Measurements from ENCODE around the gene CKM. TPM values are rescaled to one million over a fixed set of nuclear protein-coding genes. Genes with fewer than 3 reads are reported as not detected.
"Not testable (repeated sequence)": the region's sequence is repeated elsewhere in the genome, so short reads cannot be mapped to it uniquely, and the experiment has no call there.

The CKM gene
- total RNA-seq, 2 donors from 2014 or later: 24.7 to 42.8 TPM

DNA sequence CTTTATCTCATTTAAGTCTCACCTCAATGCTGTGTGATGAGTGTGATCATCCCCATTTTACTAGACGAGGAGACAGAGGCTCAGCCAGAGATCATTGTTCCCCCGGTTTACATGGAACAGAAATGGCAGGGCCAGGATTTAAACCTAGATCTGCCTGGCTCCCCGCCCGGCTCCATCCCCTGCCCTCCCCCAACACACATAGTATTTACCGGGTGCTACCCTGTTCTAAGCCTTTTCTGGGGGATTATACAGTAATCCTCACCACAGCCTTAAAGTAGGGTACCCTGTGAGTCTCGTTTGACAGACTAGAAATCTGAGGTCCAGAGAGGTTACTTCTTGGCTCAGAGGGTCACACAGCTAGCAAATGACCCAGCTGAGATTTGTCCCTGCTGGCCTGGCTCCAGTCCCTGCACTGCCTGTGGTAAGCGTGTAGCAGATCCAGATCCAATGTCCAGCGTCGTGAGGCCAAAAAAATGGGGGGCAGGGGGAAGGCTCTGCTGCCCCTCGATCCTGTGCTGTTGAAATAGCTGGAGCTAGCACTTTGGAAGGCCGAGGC, 14.1 kb upstream of the CKM start:
- intact Hi-C loops (cut with DNase I): no loop called here
- WGBS: 66% methylated on average over 11 of the region's 11 CpGs
- no peak overlapping the region for H3K27ac ChIP-seq
- no peak for DNase-seq (ENCODE audit: low spot score)
- no peaks in the 10 kb centered on the region for H3K36me3 ChIP-seq
- H3K27me3 ChIP-seq (replicated peaks; ENCODE audit: insufficient read depth): no peaks in the 10 kb centered on the region
- no peak overlapping the region for H3K4me3 ChIP-seq
- TF ChIP-seq, protein P1, sequence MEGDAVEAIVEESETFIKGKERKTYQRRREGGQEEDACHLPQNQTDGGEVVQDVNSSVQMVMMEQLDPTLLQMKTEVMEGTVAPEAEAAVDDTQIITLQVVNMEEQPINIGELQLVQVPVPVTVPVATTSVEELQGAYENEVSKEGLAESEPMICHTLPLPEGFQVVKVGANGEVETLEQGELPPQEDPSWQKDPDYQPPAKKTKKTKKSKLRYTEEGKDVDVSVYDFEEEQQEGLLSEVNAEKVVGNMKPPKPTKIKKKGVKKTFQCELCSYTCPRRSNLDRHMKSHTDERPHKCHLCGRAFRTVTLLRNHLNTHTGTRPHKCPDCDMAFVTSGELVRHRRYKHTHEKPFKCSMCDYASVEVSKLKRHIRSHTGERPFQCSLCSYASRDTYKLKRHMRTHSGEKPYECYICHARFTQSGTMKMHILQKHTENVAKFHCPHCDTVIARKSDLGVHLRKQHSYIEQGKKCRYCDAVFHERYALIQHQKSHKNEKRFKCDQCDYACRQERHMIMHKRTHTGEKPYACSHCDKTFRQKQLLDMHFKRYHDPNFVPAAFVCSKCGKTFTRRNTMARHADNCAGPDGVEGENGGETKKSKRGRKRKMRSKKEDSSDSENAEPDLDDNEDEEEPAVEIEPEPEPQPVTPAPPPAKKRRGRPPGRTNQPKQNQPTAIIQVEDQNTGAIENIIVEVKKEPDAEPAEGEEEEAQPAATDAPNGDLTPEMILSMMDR (IDR thresholded peaks at IDR 0.05): no peak
- TF ChIP-seq POLR2A (IDR thresholded peaks at IDR 0.05) (no peak), POLR2AphosphoS5 (IDR thresholded peaks at IDR 0.05) (no peak)
- H3K4me1 ChIP-seq (replicated peaks): no peaks in the 10 kb centered on the region
- H3K9me3 ChIP-seq: no peaks in the 10 kb centered on the region

DNA sequence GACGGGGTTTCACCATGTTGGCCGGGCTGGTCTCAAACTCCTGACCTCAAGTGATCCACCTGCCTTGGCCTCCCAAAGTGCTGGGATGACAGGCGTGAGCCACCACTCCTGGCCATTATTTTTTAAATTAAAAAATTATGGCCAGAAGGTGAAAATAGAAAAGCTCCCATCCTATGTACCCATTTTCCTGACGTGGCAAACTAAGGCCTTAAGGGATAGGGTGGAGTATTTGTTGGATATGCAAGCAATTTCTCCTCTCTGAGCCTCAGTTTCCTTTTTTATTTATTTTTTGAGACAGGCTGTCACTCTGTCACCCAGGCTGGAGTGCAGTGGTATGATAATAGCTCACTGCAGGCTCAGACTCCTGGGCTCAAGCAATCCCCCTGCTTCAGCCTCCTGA, 12.2 kb upstream of the CKM start:
- 93% methylated on average over 4 of the region's 4 CpGs for WGBS
- H3K4me1 ChIP-seq (replicated peaks); DNase-seq (ENCODE audit: low spot score); H3K27ac ChIP-seq; H3K9me3 ChIP-seq; H3K4me3 ChIP-seq; H3K36me3 ChIP-seq; intact Hi-C loops (cut with DNase I); H3K27me3 ChIP-seq (replicated peaks; ENCODE audit: insufficient read depth): not testable (repeated sequence)

DNA sequence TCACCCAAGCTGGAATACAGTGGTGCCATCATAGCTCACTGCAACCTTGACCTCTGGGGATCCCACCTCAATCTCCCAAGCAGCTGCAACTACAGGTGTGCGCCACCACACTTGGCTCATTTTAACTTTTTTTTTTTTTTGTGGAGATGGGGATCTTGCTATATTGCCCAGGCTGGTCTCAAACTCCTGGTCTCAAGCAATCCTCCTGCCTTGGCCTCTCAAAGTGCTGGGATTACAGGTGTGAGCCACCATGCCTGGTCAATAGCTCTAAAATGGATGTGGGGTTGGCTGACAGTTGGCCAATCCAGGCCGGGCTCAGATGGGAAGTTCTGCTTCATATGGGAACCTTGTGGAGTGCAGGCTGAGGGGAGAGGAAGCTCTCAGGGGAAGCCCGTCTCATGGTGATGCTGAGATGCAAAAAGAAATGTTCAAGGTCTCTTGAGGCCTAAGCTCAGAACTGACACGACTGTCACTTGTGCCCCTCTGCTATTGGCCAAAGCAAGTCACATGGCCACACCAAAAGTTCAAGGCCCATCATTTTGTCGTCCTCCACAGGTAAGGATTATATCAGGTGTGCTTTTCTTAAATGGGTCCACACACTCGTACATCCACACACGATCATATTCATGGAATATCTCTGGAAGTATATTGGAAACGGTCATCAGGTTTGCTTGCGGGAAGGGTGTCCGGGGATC, 11.1 kb upstream of the CKM start:
- Histone ChIP-seq H3K4me3 (no peak overlapping the region), H3K4me1 (replicated peaks) (no peaks in the 10 kb centered on the region), H3K27ac (no peak overlapping the region), H3K9me3 (no peaks in the 10 kb centered on the region), H3K36me3 (no peaks in the 10 kb centered on the region), H3K27me3 (replicated peaks; ENCODE audit: insufficient read depth) (no peaks in the 10 kb centered on the region)
- no peak for DNase-seq (ENCODE audit: low spot score)
- intact Hi-C loops (cut with DNase I): no loop called here
- TF ChIP-seq POLR2A (IDR thresholded peaks at IDR 0.05): no peak
- TF ChIP-seq, protein P1 (IDR thresholded peaks at IDR 0.05): no peak
- TF ChIP-seq POLR2AphosphoS5 (IDR thresholded peaks at IDR 0.05): no peak
- 81% methylated on average over 10 of the region's 10 CpGs for WGBS

DNA sequence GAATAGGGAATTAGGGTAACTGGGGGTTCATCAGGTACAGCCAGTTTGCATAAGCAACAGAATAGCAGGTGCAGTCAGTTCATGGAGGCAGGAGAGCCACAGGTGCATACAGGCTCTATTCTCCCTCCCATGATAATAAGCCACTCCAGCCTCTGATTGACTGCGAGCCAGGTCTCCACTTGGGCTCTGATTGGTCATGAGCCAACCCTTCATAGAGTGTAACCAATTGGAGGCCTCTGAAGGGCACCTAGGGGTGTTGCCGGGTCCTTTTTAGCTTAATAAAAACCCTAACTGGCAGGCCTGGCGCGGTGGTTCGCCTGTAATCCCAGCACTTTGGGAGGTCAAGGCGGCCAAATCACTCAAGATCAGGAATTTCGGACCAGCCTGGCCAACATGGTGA, 8.7 kb upstream of the CKM start:
- intact Hi-C loops (cut with DNase I): no loop called here
- 83% methylated on average over 7 of the region's 7 CpGs for WGBS

DNA sequence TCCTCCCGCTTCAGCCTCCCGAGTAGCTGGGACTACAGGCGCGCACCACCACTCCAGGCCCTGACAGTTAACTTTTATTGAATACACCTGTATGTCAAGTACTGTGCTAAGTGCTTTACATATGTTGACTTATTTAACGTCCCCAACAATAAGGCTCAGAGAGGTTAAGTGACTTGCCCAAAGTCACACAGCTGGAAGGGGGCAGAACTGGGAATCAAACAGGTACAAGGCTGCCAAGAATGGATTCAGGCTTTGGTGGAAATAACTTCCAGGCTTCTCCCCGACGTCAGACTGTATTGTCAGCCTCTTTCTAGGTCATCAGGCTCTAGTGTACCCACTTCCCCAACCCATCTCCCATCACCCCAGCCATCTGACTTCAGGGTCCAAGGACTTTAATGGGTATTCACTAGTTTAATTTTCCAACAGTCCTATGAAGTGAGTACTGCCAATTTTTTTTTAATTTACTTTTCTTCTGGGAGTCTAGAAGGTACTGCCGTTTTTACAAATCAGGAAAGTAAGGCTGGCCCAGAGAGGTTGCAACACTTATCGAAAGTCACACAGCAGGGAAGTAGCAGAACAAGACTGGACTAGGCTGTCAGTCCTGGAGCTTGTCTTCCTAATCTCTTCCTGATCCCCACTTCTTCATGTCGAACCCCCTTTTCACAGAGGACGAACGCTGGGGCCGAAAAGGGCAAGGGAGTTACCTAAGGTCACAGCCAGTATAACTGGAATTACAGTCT, 4.9 kb upstream of the CKM start:
- 76% methylated on average over 13 of the region's 13 CpGs for WGBS
- no peak overlapping the region for H3K4me3 ChIP-seq
- no peak for DNase-seq (ENCODE audit: low spot score)
- no peaks in the 10 kb centered on the region for H3K4me1 ChIP-seq (replicated peaks)
- no peaks in the 10 kb centered on the region for H3K27me3 ChIP-seq (replicated peaks; ENCODE audit: insufficient read depth)
- H3K36me3 ChIP-seq: no peaks in the 10 kb centered on the region
- intact Hi-C loops (cut with DNase I): no loop called here
- TF ChIP-seq POLR2A (IDR thresholded peaks at IDR 0.05): no peak
- TF ChIP-seq POLR2AphosphoS5 (IDR thresholded peaks at IDR 0.05): no peak
- TF ChIP-seq, protein P1 (IDR thresholded peaks at IDR 0.05): no peak
- H3K9me3 ChIP-seq: no peaks in the 10 kb centered on the region
- no peak overlapping the region for H3K27ac ChIP-seq

More for the DNA sequence above, 8.7 kb upstream of the CKM start:
- TF ChIP-seq POLR2A (IDR thresholded peaks at IDR 0.05) (no peak), POLR2AphosphoS5 (IDR thresholded peaks at IDR 0.05) (no peak)
- TF ChIP-seq, protein P1 (IDR thresholded peaks at IDR 0.05): no peak
- no peaks in the 10 kb centered on the region for H3K36me3 ChIP-seq
- H3K4me3 ChIP-seq: no peak overlapping the region
- no peaks in the 10 kb centered on the region for H3K4me1 ChIP-seq (replicated peaks)
- no peak overlapping the region for H3K27ac ChIP-seq
- DNase-seq (ENCODE audit: low spot score): no peak
- no peaks in the 10 kb centered on the region for H3K9me3 ChIP-seq
- H3K27me3 ChIP-seq (replicated peaks; ENCODE audit: insufficient read depth): no peaks in the 10 kb centered on the region
